ENCODE results near the gene WDR64. TPM values are rescaled to one million over a fixed set of nuclear protein-coding genes. Genes with fewer than 3 reads are reported as not detected.
"Not testable (repeated sequence)": the region's sequence is repeated elsewhere in the genome, so short reads cannot be mapped to it uniquely, and the experiment has no call there.

The WDR64 gene
- polyA plus RNA-seq, 12 donors = 0.16 to 0.40 (median 0.31) TPM; not detected in 4

- no peak for DNase-seq
These were observed 147.3 kb downstream of the WDR64 start for GRCh38 chr1:241799416-241799815.

GRCh38 chr1:241800640-241801039, 148.6 kb downstream of the WDR64 start:
- no peak for DNase-seq

DNA sequence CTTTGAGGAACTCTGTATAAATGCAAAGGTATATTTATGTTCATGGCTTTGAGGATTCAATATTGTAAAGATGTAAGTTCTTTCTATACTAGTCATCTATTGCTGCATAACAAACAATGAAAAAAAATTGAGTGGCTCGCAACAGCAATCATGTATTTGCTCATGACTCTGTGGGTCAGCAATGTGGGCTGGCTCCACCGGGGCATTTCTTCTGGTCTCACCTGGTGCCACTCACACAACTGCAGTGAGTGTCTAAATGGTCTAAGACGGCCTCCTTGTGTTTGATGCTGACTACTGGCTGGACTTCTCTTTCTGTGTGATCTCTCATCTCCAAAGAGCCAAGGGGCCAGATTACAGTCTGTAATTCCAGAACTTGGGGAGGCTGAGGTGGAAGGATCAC, 150.8 kb downstream of the WDR64 start:
- DNase-seq = no peak

DNA sequence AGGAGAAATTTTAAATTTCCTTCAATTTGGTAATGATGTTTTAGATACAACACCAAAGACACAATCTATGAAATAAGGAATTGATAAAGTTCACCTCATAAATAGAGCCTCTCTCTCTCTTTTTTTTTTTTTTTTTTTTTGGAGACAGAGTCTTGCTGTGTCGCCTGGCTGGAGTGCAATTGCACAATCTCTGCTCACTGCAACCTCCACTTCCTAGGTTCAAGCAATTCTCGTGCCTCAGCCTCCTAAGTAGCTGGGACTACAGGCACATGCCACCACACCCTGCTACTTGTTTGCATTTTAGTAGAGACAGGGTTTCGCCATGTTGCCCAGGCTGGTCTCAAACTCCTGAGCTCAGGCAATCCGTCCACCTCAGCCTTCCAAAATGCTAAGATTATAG, 152.6 kb downstream of the WDR64 start:
- DNase-seq = not testable (repeated sequence)

DNA sequence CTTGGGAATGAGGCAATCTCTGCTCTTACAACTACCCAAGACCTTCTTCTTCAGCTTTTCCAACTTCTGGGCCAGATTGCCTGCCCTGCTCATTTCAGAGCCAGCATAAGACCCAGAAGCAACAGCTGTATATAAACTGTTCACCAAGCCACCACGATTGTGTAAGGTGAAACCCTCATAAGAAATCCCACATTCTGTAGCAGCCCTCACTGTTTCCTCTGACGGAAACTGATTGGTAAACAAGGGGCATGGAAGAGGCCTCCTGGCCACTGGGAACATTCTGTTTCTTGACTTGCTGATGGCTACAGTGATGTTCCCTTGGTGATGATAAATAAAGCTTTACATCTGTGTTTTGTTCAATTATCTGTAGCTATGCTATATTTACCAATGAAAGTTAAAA, 156.2 kb downstream of the WDR64 start:
- no peak for DNase-seq

GRCh38 chr1:241810769-241811405, 158.8 kb downstream of the WDR64 start:
- DNase-seq = no peak

- no peak for DNase-seq
These were observed 161.8 kb downstream of the WDR64 start for GRCh38 chr1:241813768-241814320.

DNA sequence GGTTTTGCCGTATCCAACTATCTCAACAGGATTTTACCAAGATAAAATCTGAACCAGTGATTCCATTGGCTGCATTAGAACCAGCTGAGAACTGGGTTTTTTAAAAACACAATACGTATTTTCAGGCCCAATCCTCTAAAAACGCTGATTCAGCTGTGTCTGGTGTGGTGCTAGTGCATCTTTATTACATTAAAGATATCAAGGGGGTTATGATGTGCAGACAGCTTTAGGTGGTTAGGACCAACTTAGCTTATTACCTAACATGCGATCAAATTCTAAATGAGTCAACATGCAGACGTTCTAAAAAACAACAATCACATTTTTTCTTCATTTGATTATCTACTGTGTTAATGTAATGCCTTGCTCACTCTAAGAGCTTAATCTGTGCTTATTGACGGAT, 163.9 kb downstream of the WDR64 start:
- no peak for DNase-seq

DNA sequence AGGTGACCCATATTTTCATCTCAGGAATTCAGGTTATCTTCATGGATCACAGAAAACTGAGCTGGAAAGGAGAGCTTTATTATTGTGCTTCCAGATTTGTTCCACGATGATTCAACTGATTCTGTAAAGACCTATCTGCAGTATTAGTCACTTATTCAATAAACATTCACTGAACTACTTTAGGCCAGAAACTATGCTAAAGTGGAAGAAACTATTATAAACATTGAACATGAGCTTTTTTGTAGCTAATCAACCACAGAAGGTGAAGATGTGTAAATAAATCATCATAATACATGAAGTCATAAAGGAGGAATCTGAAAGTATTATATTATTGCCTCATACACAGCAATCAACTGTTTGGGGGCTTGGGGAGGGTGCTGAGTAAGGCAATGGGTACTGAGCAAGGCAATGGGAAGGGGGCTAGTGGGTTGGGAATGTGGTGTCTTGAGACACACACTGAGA, 165.3 kb downstream of the WDR64 start:
- DNase-seq = no peak

DNA sequence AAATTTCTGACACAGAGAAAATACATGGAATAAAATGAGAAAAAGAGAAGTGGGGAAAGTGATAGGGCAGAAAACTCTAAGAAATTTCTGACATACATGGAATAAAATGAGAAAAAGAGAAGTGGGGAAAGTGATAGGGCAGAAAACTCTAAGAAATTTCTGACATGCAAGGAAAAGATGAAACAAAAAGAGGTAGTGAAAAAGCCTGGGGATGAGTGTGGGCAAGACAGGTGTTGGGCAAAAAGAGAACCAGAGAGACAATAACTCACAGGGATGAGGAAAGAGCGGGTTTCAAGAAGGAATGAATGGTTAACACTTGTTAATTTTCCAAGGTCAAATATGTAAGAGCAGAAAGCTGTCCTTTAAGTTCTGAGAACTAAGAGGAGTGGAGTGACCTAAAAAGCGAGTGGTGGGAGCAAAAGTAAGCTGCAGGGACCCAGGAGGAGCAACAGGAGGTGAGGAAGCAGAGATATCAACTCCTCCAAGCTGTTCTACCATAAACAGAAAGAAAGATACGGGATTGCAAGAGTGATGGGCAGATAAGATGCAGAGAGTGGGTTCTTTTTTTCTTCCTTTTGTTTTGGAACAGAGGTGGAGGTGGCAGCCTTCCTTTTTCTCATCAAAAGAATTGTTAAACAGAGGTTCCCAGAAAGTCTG, 166.0 kb downstream of the WDR64 start:
- DNase-seq = no peak

DNA sequence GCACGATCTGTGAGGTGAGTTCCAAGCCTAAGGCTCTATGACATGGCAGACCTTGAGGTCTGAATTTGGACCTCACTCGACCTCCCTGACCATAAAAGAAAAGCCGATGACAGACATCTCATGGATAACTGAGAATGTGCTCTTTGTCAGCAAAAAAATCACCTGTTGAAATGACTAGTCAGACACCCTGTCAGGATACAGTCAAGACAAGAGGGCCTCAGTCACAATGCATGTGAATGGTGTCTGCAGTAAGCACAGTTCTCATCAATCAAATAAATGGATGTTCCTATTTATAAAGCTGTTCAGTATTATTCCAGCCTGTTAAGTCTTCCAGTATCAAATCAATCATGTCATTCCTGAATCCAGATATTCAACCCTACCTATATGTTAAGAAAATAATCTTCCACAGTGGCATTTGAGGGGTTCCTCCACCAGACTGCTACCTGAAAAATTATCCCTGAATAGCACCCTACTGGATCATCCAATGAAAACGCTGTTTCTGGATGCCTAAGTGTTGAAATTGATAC, 167.3 kb downstream of the WDR64 start:
- DNase-seq = no peak

DNA sequence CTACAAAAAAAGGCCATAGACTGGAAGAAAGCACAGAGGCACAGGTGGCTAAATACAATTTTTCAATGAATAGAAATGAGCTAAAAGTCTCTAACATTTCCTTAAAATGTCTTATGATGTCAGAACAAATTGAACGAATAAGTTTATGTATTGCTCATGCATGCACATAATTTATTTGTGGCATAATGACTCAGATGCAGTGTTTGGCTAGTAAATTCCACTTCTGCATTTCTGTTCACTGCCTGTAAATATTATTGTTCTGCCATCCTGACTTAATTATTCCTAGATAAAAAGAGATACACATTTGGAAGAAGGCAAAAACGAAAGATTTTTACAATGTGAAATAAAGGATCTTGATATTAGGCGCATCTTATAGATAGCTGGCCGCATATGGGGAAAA, 169.3 kb downstream of the WDR64 start:
- no peak for DNase-seq

GRCh38 chr1:241822846-241823245, 170.8 kb downstream of the WDR64 start:
- DNase-seq = no peak

- DNase-seq = no peak
These were observed 171.8 kb downstream of the WDR64 start for GRCh38 chr1:241823925-241824324.

DNA sequence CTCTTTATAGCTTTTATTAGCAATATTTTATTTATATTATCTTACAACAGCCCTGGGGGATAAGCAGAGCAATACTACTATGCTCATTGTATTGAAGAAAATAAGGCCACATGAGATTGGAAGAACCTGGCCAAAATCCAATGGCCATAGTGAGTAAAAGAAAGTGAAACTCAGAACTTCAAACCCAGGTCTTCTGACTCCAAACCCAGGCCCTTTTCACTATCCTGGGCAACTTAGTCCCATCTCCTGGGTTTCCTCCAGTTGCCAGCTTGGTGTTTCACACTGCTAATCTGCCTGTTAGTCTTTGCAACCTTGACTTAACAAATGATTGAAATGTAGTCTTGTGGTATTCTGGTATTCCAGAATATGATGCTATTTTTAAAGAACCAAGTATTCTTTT, 173.5 kb downstream of the WDR64 start:
- DNase-seq = no peak

DNA sequence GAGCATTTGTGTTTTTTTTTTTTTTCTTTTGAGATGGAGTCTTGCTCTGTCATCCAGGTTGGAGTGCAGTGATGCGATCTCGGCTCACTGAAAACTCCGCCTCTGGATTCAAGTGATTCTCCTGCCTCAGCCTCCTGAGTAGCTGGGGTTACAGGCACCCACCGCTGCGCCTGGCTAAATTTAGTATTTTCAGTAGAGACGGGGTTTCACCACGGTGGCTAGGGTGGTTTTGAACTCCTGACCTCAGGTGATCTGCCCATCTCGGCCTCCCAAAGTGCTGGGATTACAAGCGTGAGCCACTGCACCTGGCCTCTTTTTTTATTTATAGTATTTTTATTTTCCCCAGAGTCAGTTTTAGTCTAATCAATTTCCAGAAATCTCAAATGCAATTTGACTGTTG, 174.5 kb downstream of the WDR64 start:
- not testable (repeated sequence) for DNase-seq

- DNase-seq = no peak
These were observed 175.2 kb downstream of the WDR64 start for GRCh38 chr1:241827264-241827663.

GRCh38 chr1:241828463-241829021, 176.5 kb downstream of the WDR64 start:
- DNase-seq = no peak

GRCh38 chr1:241829468-241829867, 177.4 kb downstream of the WDR64 start:
- no peak for DNase-seq

- DNase-seq = no peak
These were observed 182.8 kb downstream of the WDR64 start for GRCh38 chr1:241834733-241835377.

DNA sequence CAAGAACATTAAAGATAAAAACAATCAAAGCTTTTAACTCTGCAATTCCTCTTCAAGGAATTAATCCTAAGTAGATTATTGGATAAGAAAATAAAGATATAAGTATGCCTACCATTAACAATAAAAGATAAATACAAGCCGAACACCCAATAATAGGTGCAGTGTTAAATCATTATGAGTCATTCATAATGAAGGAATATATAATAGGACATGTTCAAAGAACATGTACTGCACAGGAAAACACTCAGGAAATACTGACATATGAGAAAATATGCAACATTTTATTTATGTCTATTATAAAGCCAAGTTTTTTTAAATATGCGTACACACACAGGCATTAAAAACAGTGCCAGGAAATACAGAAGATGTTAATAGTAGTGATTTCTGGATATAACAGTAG, 184.9 kb downstream of the WDR64 start:
- DNase-seq = no peak

- no peak for DNase-seq
These were observed 185.3 kb downstream of the WDR64 start for GRCh38 chr1:241837416-241837815.

Measured in muscle of arm (tissue), 12 donors.